ENCODE results near the gene FGD2.

Gene FGD2

GRCh38 chr6:37014667-37015066 is 9.2 kb downstream of the FGD2 start:
- no peak for TF ChIP-seq CTCF (conservative IDR thresholded peaks at IDR 0.05; ENCODE audit: low read depth, low read length)
- Histone ChIP-seq H3K9ac (no peak overlapping the region), H3K4me3 (IDR thresholded peaks at IDR 0.05; ENCODE audit: insufficient read depth, low read depth, low read length) (no peak overlapping the region), H3K4me1 (ENCODE audit: low read depth, poor library complexity, severe bottlenecking) (peaks cover 18% of the 10 kb centered on the region), H4K20me1 (ENCODE audit: insufficient read depth) (no peaks in the 10 kb centered on the region), H2AFZ (ENCODE audit: low read depth) (no peak overlapping the region), H3K27me3 (ENCODE audit: insufficient read depth, low read depth) (no peaks in the 10 kb centered on the region; the same call in 1 of the 2 replicates), H3K79me2 (ENCODE audit: insufficient read depth, low read depth) (no peaks in the 10 kb centered on the region), H3K36me3 (ENCODE audit: insufficient read depth) (no peaks in the 10 kb centered on the region), H3K27ac (no peak overlapping the region), H3K4me2 (no peak overlapping the region)

DNA sequence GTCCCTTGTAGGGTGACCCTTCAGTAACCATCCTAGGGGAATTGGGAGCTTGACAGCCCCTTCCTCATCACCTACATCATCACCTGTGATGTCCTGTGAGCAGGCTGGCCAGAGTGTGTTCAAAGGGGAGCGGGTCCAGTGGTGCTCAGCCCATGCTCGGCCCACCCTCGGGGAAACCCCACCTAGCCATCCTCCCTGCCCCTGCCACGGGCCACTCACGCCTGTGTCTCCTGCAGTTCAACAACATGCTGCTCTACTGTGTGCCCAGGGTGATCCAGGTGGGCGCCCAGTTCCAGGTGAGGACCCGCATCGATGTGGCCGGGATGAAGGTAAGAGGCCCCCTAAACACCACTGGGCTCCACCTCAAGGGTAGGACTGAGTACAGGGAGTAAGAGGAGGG is 10.1 kb downstream of the FGD2 start:
- no peak overlapping the region for H3K4me2 ChIP-seq
- no peak overlapping the region for H3K9ac ChIP-seq
- TF ChIP-seq CTCF (conservative IDR thresholded peaks at IDR 0.05; ENCODE audit: low read depth, low read length), result no peak
- H3K27me3 ChIP-seq (ENCODE audit: insufficient read depth, low read depth), result no peaks in the 10 kb centered on the region; the same call in 1 of the 2 replicates
- H3K79me2 ChIP-seq (ENCODE audit: insufficient read depth, low read depth), result no peaks in the 10 kb centered on the region
- H2AFZ ChIP-seq (ENCODE audit: low read depth), result no peak overlapping the region
- no peaks in the 10 kb centered on the region for H3K36me3 ChIP-seq (ENCODE audit: insufficient read depth)
- no peaks in the 10 kb centered on the region for H4K20me1 ChIP-seq (ENCODE audit: insufficient read depth)
- H3K4me3 ChIP-seq (IDR thresholded peaks at IDR 0.05; ENCODE audit: insufficient read depth, low read depth, low read length), result no peak overlapping the region
- H3K4me1 ChIP-seq (ENCODE audit: low read depth, poor library complexity, severe bottlenecking), result peaks cover 18% of the 10 kb centered on the region
- H3K27ac ChIP-seq, result no peak overlapping the region

DNA sequence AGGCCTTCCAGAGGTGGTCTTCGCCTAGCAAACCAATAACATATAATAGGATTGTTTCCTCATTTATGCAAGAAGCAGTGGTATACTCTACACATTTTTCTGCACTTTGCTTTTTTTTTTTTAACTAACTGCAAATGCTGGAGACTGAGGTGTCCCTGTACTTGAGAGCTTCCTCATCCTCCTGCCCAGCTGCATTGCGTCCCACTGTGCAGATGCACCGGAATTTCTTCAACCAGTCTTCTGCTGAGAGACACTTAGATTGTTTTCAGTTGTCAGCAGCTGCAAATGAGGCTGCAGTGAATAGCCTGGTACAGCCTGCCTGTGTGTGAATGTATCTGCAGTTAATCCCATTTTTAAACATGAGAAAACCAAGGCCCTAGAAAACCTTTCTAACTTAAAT is 11.5 kb downstream of the FGD2 start:
- peaks cover 26% of the 10 kb centered on the region for H3K4me1 ChIP-seq (ENCODE audit: low read depth, poor library complexity, severe bottlenecking)
- H3K9ac ChIP-seq, result no peak overlapping the region
- H3K27me3 ChIP-seq (ENCODE audit: insufficient read depth, low read depth), result no peaks in the 10 kb centered on the region
- no peaks in the 10 kb centered on the region for H3K36me3 ChIP-seq (ENCODE audit: insufficient read depth)
- TF ChIP-seq CTCF (conservative IDR thresholded peaks at IDR 0.05; ENCODE audit: low read depth, low read length), result no peak
- H3K4me2 ChIP-seq, result no peak overlapping the region
- H3K79me2 ChIP-seq (ENCODE audit: insufficient read depth, low read depth), result no peaks in the 10 kb centered on the region
- no peaks in the 10 kb centered on the region for H4K20me1 ChIP-seq (ENCODE audit: insufficient read depth)
- H2AFZ ChIP-seq (ENCODE audit: low read depth), result no peak overlapping the region
- H3K4me3 ChIP-seq (IDR thresholded peaks at IDR 0.05; ENCODE audit: insufficient read depth, low read depth, low read length), result no peak overlapping the region
- H3K27ac ChIP-seq, result no peak overlapping the region

- no peaks in the 10 kb centered on the region for H3K27me3 ChIP-seq (ENCODE audit: insufficient read depth, low read depth)
- no peak overlapping the region for H3K9ac ChIP-seq
- no peak overlapping the region for H3K27ac ChIP-seq
- no peaks in the 10 kb centered on the region for H4K20me1 ChIP-seq (ENCODE audit: insufficient read depth)
- no peaks in the 10 kb centered on the region for H3K36me3 ChIP-seq (ENCODE audit: insufficient read depth)
- H3K4me2 ChIP-seq, result peak overlapping the region; percentile 29; the same call in 1 of the 2 replicates
- H3K4me1 ChIP-seq (ENCODE audit: low read depth, poor library complexity, severe bottlenecking), result peaks cover 33% of the 10 kb centered on the region
- TF ChIP-seq CTCF (conservative IDR thresholded peaks at IDR 0.05; ENCODE audit: low read depth, low read length), result no peak
- no peaks in the 10 kb centered on the region for H3K79me2 ChIP-seq (ENCODE audit: insufficient read depth, low read depth)
- peak overlapping the region; percentile 58 for H2AFZ ChIP-seq (ENCODE audit: low read depth)
- no peak overlapping the region for H3K4me3 ChIP-seq (IDR thresholded peaks at IDR 0.05; ENCODE audit: insufficient read depth, low read depth, low read length)
Observed at GRCh38 chr6:37017606-37018197, 12.2 kb downstream of the FGD2 start.
